Stimulated activated CD8-positive, alpha-beta memory T cell treated with anti-CD3 and anti-CD28 coated beads, Interleukin-4, amount 100 ng/mL, for 4 hours (primary cell): Measurements from ENCODE around the gene MACROH2A1.

Experiments
- DNase-seq, 2 donors: peaks; one replicate each; pipeline ENCODE4 v3.0.0-alpha.2; 2020; ENCODE audit warnings: low read depth in 2 of 2, low spot score in 1 of 2

Gene MACROH2A1

DNA sequence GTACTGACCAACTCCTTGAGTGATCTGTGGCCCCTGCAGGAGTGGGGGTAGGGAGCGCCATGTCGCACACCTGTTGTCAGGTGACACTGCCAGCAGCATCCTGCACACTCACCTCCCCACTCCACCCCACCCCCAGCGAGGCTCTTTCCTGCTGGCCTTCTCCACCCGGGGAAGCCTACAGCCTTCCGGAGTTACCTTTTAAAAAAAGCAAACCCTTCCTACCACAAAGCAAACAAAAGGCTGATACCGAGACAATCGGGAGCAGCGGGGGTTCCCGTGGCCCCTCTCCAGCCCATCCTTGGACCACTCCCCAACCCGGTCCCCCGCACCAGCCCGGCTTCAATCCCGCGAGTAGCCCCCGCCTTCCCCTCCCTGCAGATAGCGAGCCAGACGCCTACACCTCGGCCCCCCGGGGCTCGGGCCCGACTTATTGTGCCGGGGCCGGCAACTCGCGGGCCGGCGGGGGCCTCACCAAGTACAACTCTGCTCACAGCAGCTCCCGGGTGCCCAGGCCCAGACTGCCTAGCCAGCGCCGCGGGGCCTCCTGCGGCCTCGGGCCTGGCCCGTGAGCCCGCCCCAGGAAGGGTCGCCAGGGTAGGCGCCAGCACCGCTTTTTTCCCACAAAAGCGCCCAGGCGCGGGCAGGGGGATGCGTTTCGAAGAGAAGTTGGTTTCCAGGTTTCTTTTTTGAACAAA lies 724 bp downstream of the MACROH2A1 start:
- no peak for DNase-seq

DNA sequence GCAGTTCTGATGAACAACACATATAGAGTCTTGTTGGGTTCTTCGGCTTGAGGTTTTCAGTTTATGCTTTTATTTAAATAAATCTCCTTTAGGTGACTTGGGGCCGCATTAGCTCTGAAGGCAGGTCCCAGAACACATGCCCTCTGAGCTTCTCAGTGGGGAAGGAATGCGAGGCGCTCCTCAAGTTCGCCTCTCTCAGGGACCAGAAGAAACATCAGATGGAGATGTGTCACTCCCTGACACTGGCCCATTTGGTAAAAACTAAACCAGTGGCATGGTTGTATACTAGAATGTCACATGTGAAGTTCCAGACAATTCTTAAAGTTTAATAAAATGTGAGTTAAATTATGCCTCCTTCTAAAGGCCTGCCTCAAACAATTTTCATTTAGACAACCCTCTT lies 1.9 kb downstream of the MACROH2A1 start:
- DNase-seq, result no peak

DNA sequence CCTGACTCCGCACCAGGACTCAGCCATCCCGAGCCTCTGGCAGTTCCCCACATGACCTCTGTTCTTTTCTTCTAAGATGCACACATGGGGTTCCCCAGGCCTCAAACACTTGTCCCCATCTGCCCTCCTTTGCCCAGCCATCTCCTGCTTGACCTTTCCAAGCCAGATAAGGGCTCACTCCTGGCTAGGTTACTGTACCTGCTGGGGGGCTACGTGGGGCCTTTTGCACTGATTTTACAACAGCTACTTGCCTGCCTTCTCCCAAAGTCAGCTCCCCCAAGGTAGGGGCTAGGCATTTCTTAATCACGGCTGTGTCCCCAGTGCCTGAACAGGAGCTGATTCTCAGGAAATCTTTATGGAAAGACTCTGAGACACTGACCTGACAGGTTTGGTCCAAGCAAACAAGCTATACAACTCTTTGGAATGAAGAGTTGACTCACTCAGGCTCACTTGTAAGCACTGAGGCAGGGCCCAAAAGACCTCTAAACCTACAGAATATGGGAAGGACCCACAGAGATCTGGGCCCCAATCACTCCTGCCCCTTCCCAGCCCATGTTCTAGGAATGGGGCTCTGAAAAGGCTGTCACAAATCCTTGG lies 2.5 kb downstream of the MACROH2A1 start:
- no peak for DNase-seq

DNA sequence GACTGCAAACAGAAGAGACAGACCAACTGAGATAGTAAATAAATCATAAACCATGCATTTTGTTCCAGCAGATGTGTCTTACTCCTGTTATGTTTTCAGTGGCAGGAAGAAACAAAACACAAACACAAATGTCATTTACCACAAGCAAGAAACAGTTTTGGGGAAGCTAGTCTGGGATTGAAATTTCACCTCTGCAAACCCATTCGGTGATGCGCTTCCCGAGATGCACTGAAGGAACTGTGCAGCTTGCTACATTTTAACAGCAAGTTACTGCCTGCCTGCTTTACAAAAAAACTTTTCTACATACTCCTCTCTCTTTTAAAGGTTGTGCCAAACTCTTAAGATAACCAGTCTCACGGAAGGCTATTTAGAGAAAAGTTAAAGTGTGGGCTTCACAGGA lies 3.2 kb downstream of the MACROH2A1 start:
- no peak for DNase-seq

DNA sequence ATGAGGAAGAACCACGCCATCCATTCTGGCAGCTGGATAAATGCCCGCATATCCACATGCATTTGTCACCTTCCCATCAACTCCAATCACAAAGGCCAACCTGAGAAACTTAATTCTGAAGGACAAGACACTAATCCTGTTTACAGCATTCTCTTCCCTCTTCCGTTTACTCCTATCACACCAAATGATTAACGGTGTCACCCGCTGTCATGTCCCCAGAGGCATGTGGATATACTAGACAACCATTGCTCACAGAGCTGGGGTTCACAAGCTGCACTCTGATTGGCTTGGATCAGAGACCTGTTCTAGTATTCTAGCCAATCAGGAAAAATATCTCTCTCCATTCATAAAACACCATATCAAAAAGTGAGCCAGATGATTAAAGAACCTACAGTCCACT lies 3.6 kb downstream of the MACROH2A1 start:
- no peak for DNase-seq

DNA sequence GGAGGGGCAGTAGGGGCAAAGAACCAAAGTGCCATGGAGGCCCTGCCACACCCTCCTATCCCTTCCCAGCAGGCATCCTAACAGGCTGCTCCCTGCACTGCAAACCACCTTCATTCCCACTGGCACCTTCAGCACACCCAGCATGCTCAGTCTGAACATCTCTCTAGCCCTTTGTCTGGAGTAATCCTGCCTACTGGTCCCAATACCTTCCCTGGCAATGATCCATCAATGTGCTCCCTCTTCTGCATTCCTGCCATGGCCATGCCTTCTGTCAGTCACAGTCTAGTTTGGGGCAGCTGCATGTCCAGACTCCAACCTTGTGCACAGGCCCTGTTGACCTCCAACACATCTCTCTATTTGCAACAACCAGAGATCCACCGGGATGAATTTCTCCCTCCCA lies 4.9 kb downstream of the MACROH2A1 start:
- no peak for DNase-seq

DNA sequence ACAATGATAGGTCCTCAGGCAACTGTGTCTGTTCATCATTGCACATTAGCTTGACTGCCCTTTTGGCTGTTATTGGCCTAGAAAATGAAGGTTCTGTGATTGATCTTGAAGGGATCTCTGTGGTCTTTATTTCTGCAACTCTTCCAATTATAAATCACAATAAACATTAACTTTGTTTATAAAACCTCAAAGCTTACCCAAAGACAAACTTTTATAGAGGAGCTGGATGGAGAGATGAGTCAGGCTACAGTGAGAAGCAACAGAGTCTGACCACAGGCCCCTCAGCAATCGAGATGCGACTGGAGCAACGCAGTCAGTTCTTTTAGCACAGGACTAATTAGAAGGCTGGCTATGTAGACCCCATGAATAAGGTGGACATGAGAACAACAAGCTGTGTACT lies 5.3 kb downstream of the MACROH2A1 start:
- DNase-seq, result no peak

DNA sequence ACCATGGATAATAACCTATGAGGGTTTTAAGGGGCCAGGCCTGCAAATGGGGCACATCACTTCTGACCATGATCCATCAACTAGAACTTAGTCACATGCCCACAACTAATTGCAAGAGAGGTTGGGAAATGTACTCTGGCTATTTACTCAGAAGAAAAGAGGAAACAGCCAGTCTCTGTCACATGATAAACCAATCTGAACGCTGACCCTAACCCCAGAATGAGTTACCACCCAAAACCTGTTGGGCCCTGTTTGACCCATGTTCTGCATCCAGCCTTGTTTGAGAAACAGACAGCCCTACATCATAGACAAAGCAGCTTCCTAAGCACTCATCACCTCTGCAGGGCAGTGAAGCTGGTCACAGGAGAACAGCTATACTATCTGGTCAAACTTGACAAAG lies 5.8 kb downstream of the MACROH2A1 start:
- DNase-seq, result no peak

DNA sequence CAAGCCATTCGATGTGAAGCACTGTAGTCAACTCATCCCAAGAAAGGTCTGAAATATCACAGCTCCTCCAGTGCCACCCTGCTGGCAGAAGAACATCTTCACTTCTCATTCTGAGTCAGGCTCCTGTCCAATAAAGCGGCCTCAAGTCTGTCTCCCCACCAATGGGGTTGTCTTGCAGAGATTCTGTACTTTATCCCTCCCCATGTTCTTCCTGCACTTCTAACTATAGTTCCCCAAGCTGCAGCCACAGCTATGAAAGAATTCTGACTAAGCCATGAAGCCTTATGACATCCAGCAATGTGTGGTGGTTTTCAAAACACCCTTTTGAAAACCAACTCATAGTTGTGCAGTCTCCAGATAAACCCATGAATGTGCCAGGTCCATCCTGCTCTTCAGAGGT lies 6.8 kb downstream of the MACROH2A1 start:
- no peak for DNase-seq

DNA sequence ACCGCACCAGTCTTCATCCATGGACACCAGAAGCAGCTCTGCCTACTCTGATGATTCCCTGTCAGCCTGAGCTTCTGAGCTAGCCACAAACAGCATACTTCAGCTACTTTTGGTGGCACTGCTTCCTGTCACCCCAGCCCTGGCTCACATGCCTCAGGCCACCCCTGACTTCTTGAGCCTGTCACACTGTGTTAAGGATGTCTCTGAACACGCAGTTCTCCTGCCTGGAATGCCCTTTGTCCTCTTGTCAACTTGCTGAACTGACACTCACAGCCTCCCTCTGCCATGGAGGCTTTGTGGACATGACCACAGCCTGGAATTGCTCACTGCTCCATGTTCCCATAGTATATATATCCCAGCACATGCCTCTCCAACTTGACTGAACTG lies 7.2 kb downstream of the MACROH2A1 start:
- DNase-seq, result no peak

DNA sequence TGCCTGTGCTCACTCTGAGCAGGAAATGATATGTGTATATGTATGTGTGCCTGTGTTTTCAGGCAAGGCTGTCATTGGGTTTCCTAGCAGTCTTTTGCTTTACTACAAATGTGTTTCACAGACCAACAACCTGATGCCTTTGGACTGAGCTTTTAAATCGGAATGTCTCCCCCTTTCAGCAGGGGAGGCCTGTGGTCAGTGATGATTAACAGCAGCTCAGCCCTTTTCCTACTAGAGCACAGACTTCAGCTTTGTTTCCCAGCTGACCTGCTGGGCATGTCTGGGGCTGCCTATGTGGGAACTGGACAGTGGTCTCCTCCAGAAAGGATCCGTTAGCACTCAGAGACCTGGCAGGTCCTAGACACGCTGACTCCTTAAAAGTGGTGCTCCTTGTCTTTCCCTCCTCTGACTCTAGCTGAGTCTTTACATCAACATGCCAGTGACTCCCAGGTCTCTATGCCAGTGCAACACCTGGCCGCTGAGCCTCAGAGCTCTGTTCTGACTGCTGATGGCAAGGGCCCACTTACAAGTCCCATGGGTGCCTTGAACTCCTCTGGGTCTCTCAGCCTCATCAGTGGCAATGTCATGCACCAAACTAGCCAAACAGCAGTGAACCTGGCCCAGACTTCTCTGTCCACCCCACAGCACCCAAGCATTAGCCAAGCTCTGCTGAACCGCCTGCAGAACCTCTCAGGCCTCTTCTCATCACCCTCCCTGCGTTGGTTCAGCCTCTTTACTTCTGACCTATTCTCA lies 7.7 kb downstream of the MACROH2A1 start:
- no peak for DNase-seq

DNA sequence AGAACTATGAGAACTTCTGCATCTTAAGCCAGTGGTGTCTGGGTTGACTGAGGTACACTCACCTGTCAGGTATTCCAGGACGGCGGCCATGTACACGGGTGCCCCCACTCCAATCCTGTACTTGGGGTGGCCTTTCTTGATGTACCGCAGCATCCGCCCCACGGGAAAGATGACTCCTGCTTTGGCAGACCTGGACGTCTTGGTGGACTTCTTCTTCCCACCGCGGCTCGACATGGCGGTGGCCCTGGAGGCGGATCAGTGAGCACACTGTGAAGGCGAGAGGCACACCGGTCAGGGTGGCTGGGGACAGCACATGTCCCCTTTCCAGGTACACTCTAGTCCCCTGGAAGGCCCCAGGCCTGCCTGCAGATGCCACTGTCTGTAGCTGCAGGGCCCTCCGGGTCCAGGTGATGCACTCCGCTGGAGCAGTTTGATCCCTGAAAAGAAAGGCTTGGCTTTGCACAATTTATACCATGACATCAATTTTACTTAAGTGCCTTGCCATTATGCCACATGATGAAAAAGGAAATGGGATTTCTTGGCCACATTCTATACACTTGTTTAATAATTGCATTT lies 10.1 kb downstream of the MACROH2A1 start:
- DNase-seq, result no peak

DNA sequence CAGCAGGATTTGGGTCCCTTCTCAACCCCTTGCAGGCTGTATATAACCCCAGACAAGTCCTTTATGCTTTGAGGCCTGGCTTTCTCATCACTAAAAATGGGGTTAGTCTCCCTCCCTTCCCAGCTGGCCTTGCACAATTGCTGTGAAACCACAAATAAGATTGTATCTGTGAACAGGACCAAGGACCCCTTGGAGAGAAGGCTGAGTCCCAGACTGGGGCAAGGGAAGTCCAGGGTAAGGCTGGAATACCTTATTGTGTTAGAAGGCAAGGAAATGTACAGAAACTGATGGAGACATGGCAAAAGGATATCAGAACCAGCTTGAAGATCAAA lies 11.4 kb downstream of the MACROH2A1 start:
- DNase-seq, result no peak

DNA sequence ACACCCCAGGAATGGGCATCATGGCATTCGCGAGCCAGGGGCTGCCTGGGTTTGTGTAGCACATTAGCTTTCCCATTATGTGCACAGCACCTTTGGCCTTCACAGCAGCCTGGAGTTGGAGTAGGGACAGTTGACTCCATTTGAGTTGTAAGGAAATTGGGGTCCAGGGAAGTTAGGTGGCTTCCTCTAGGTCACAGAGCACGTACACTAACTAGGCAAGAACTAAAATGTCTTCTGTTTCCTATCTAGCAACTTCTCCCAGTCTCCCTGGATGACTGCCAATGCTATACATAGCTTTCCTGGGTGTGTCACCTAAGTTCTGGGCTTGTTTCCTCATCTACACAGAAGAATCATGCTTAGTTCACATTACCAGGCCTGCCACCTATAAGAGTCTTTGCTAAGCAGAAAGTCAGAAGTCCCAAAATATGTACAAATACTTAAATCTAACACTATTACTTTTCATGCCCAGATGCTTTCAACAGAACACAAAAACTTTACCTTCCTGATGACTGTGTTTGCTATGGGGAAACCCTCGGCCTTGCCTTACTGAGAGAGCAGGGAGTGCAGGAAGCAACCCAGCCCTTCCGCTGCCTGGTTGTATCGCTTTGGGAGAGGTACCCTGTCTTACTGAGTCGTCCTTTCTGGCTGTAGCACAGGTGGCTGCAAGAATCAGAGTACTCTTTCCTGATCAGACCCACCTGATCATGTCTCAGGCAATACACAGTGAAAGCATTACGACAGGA lies 12.0 kb downstream of the MACROH2A1 start:
- no peak for DNase-seq

DNA sequence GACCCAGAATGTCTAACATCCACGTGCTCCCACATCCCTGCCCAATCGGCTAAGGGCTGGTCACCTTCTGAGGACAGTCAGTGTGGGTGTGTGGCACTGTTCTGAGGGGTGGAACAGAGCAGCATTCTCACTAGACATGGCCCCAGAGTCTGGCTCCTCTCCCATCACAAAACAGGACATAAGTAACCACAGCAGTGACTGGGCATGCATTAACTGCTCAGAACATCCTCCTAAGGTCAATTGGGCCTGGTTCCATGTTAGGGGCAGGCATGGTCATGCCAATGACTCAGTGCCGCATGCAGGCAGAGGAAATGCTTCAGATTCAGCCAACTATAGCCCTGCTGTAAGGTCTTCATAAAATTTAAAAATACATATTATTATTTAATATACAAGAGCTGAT lies 12.9 kb downstream of the MACROH2A1 start:
- DNase-seq, result no peak

DNA sequence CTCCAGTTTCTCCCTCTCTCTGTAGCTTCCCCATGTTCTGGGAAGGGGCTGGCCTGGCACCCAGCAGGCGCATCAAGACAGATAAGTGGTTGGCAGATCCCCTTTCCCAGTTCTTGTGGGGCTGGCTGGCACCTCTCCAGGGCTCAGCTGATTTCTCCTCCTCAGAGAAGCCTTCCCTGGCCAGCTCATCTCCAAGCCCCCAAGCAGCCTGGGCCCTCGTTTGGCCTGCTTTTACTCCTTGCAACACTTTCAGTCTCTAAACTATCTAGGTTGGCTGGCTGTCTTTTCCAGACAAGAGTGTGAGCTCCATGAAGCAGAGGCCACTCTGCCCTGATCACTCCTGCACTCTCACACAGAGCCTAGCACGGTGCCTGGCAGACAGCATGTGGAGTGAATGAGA lies 13.5 kb downstream of the MACROH2A1 start:
- no peak for DNase-seq

DNA sequence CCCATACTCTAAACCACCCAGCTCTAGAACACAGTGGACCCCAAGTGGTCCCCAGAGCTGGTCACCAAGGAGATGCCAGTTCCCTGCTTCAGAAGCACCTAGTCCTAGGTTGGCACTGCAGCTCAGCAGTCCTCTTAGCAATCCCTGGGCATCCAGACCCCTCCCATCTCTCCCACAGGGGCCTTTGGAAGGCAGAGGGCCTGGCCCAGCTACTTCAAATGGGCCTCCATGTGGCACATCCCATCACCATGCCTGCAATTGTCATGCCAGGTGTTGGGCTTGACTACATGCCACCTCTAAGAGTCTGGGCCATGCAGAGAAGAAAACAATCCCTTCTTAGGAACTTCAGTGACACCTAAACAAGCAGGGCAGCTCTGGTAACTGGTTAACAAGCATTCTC lies 14.1 kb downstream of the MACROH2A1 start:
- no peak for DNase-seq

DNA sequence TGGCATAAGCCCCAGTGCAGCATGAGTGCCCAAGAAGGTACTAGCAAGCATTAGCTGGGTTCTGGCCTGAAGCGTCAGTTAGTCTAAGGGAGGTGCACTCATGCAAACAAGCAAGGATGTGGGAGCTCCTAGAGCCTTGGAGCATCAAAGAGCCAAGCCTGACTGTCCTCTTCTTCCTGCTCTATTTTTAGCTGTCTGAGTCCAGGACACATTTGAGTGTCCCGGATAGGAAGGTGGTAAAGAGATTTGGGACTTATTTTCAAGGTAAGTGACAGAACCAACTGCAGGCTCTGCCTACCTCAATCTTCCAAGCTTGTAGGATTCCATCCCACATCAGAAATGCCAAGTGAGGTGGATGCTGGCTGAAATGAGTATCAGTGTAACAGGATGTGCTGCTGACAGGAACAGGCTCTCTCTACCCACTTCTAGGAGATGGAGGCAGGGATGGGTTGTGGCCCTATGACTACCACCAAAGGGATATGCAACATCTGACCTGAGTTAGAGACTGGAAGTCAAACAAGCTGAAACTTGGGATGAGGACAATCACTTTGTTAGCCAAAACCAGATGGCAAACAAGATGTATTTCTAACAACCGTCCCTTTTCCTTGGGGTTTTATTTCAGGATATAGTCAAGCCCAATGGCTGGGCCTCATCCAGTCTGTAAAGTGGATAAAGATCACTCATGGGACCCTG lies 15.1 kb downstream of the MACROH2A1 start:
- no peak for DNase-seq

DNA sequence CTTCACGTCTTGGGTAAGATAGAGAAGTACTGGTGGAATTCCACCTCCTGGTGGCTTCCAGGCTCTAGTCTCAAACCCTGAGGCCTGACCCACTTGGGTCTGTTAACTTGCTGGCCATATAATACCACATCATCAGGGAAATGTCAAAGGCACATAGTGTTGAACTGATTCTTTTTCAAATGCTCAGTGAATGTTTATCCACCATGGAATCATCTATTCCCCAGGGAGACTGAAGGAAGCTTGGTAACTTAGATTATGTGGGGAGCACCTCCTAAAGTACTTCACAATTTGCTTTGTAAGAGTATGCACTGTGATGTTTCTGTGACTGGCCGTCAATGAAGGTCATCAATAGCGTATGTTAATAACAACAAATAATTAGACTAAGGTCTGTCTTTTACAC lies 16.1 kb downstream of the MACROH2A1 start:
- no peak for DNase-seq

DNA sequence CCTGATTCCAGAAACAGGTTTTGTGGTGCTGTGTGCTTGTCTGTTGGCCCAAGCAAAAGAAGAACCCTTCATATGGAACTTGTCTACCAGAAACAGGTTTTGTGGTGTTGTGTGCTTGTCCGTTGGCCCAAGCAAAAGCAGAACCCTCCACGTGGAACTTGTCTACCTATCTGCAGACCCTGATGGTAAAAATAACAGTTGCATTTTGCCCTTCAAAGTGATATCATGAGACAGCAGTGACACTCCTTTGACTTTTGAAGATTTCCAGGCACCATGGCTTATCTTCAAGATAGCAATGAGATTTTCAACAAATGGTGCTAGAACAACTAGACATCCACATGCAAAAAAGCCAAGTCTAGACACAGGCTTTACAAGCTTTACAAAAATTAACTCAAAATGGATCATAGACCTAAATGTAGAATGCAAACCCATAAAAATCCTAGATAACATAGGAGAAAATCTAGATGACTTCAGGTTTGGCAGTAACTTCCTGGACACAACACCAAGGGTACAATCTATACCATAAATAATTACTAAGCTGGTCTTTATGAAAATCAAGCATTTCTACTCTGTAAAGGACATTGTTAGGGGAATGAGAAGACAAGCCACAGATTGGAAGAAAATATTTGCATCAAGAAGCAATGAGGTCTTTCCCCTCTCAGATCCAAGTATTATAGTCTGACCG lies 16.8 kb downstream of the MACROH2A1 start:
- DNase-seq, result no peak
